ENCODE data around the gene FMN1.
A peak's percentile ranks its signal among the peaks of the same experiment; 100 is the strongest.

The FMN1 gene

GRCh38 chr15:33008284-33008995 is 186.1 kb downstream of the FMN1 start:
- no peak for TF ChIP-seq CTCF (IDR thresholded peaks at IDR 0.05; ENCODE audit: insufficient read depth, low read depth, low read length, missing control alignments)
- no peak overlapping the region for H3K4me3 ChIP-seq (ENCODE audit: low read length)
- no peak for DNase-seq (ENCODE audit: low read depth)

- DNase-seq (ENCODE audit: low read depth): peak; percentile 40
- no peak overlapping the region for H3K4me3 ChIP-seq (ENCODE audit: low read length)
- TF ChIP-seq CTCF (IDR thresholded peaks at IDR 0.05; ENCODE audit: insufficient read depth, low read depth, low read length, missing control alignments): peak; percentile 55
Observed at GRCh38 chr15:33007303-33007855, 187.1 kb downstream of the FMN1 start.

- TF ChIP-seq CTCF (IDR thresholded peaks at IDR 0.05; ENCODE audit: insufficient read depth, low read depth, low read length, missing control alignments): no peak
- no peak overlapping the region for H3K4me3 ChIP-seq (ENCODE audit: low read length)
- no peak for DNase-seq (ENCODE audit: low read depth)
Observed at GRCh38 chr15:33005582-33005981, 188.9 kb downstream of the FMN1 start.

GRCh38 chr15:33001926-33002325 is 192.6 kb downstream of the FMN1 start:
- no peak for DNase-seq (ENCODE audit: low read depth)
- no peak for TF ChIP-seq CTCF (IDR thresholded peaks at IDR 0.05; ENCODE audit: insufficient read depth, low read depth, low read length, missing control alignments)
- H3K4me3 ChIP-seq (ENCODE audit: low read length): no peak overlapping the region

- no peak overlapping the region for H3K4me3 ChIP-seq (ENCODE audit: low read length)
- DNase-seq (ENCODE audit: low read depth): no peak
- TF ChIP-seq CTCF (IDR thresholded peaks at IDR 0.05; ENCODE audit: insufficient read depth, low read depth, low read length, missing control alignments): no peak
Observed at GRCh38 chr15:32998979-32999672, 195.4 kb downstream of the FMN1 start.

- DNase-seq (ENCODE audit: low read depth): no peak
- no peak for TF ChIP-seq CTCF (IDR thresholded peaks at IDR 0.05; ENCODE audit: insufficient read depth, low read depth, low read length, missing control alignments)
- H3K4me3 ChIP-seq (ENCODE audit: low read length): no peak overlapping the region
Observed at GRCh38 chr15:32998182-32998581, 196.3 kb downstream of the FMN1 start.

Data from epithelial cell of esophagus (primary cell).